GM23248 (cell line): ENCODE data around the gene PCDHGA1.

Experiments used
- EZH2 ChIP-seq: fragments of 200-600 bp; sonication (generic); IDR thresholded peaks from 2 replicates; pipeline ENCODE4 v1.6.1; 2018; ENCODE audit warnings: antibody characterized with exemption, mild to moderate bottlenecking; ENCODE audit not compliant: insufficient read depth, poor library complexity, severe bottlenecking
- EZH2phosphoT487 ChIP-seq: fragments of 200-600 bp; sonication (generic); IDR thresholded peaks from 2 replicates; pipeline ENCODE4 v1.6.1; 2018; ENCODE audit warnings: antibody characterized with exemption, moderate library complexity, mild to moderate bottlenecking, low read depth; ENCODE audit not compliant: insufficient read depth

GRCh38 chr5:141338538-141339306 is 8.4 kb downstream of the PCDHGA1 start, which contains the start of gene PCDHGA2:
- TF ChIP-seq EZH2 (no peak), EZH2phosphoT487 (no peak)
